SK-N-SH (cell line): Measurements from ENCODE around the gene WDR64.

Experiments
- CTCF ChIP-seq: fragments of 200-600 bp; sonication (generic); IDR thresholded peaks from 2 replicates; pipeline ENCODE4 v1.6.1; 2017; ENCODE audit warnings: antibody characterized with exemption, mild to moderate bottlenecking, moderate library complexity
- EP300 ChIP-seq, 2 experiments: IDR thresholded peaks; 2 replicates each; pipeline versions ENCODE4 v1.4.0 to v1.6.1; 2012; ENCODE audit warnings: borderline replicate concordance in 1 of 2, low read depth in 1 of 2, low read length in 1 of 2
- GABPA ChIP-seq: IDR thresholded peaks from 2 replicates; pipeline ENCODE4 v1.4.0; 2012; ENCODE audit warnings: low read depth, mild to moderate bottlenecking
- RAD21 ChIP-seq: IDR thresholded peaks from 2 replicates; pipeline ENCODE4 v1.6.1; 2012; ENCODE audit warnings: mild to moderate bottlenecking, low read length
- RCOR1 ChIP-seq: fragments of 150-350 bp; IDR thresholded peaks from 2 replicates; pipeline ENCODE4 v1.6.1; 2017; ENCODE audit warnings: antibody characterized with exemption, low read length
- SIN3A ChIP-seq: IDR thresholded peaks from 2 replicates; pipeline ENCODE4 v1.6.1; 2012; ENCODE audit warnings: low read depth, mild to moderate bottlenecking, low read length, moderate library complexity, borderline replicate concordance
- USF2 ChIP-seq: fragments of 150-350 bp; IDR thresholded peaks from 2 replicates; pipeline ENCODE4 v1.6.1; 2017; ENCODE audit warnings: antibody characterized with exemption, low read length, low read depth, borderline replicate concordance

GRCh38 chr1:241702442-241703373 is 50.6 kb downstream of the WDR64 start:
- TF ChIP-seq RAD21 (no peak), EP300 (IDR thresholded peaks at IDR 0.05; ENCODE audit: borderline replicate concordance in 1 of 2, low read depth in 1 of 2, low read length in 1 of 2) (no peak), USF2 (no peak), SIN3A (no peak), CTCF (no peak), RCOR1 (no peak), GABPA (no peak)
